Measurements from ENCODE around the gene ZDHHC14.

DNA sequence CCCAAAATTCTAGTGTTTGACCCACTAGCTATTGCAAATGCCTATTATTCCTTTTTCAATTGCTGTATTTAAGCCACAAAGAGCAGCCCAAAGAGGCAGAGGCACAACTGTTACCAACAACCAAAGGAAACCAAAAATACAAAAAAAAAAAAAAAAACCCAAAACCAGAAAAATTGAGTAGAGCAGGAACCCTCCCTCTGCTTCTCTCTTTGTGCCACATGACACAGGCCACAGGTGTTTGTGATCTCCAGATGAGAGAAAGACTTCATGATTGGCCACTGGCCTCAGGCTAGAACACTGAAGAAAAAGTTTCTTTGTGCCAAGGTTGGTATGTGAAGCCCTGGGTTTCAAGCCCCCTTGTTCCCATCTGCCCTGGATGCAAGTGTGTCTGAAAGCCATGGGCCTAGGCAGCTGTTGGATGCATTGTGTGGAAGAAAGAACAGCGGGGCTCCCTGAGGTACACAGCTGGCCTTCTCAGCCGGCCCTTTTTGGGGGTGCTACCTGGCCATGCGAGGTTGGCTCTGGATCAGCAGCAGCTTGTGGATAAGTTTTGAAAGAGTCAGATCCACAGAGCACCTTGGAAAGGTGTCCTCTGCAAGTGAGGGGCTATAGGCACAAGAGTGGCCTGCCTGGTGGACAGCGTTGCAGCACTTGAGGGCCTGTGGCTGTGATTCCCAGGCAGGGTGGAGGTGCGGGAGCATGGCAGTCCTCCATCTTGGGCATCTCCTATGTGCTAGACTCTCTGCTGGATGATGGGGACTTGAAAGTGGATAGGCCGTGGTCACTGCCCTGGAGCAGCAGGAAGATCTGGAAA, 204.5 kb downstream of the ZDHHC14 start:
- no peak for TF ChIP-seq POLR2A (IDR thresholded peaks at IDR 0.05)
- TF ChIP-seq, protein P1, sequence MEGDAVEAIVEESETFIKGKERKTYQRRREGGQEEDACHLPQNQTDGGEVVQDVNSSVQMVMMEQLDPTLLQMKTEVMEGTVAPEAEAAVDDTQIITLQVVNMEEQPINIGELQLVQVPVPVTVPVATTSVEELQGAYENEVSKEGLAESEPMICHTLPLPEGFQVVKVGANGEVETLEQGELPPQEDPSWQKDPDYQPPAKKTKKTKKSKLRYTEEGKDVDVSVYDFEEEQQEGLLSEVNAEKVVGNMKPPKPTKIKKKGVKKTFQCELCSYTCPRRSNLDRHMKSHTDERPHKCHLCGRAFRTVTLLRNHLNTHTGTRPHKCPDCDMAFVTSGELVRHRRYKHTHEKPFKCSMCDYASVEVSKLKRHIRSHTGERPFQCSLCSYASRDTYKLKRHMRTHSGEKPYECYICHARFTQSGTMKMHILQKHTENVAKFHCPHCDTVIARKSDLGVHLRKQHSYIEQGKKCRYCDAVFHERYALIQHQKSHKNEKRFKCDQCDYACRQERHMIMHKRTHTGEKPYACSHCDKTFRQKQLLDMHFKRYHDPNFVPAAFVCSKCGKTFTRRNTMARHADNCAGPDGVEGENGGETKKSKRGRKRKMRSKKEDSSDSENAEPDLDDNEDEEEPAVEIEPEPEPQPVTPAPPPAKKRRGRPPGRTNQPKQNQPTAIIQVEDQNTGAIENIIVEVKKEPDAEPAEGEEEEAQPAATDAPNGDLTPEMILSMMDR (IDR thresholded peaks at IDR 0.05) = no peak

Measured in vagina (tissue), 2 donors.